KMS-11 (cell line): ENCODE data around the gene NYAP1.
"Not testable (repeated sequence)": the region's sequence is repeated elsewhere in the genome, so short reads cannot be mapped to it uniquely, and the experiment has no call there.

Experiments used
- H2AFZ ChIP-seq: fragments of 200-600 bp; sonication (generic); 2 replicates; pipeline ENCODE4 v1.6.1; 2016; ENCODE audit warnings: antibody characterized with exemption, mixed run types, low read depth
- H3K27ac ChIP-seq: fragments of 200-600 bp; sonication (generic); 2 replicates; pipeline ENCODE4 v1.6.1; 2016; ENCODE audit warnings: mild to moderate bottlenecking, mixed run types
- H3K27me3 ChIP-seq: fragments of 200-600 bp; sonication (generic); 2 replicates; pipeline ENCODE4 v1.6.1; 2017; ENCODE audit warnings: mild to moderate bottlenecking, low read depth, mixed run types, moderate library complexity; ENCODE audit not compliant: insufficient read depth
- H3K36me3 ChIP-seq: fragments of 200-600 bp; sonication (generic); 2 replicates; pipeline ENCODE4 v1.6.1; 2017; ENCODE audit warnings: mild to moderate bottlenecking, mixed run types; ENCODE audit not compliant: insufficient read depth
- H3K4me1 ChIP-seq: fragments of 200-600 bp; sonication (generic); 2 replicates; pipeline ENCODE4 v1.6.1; 2016; ENCODE audit warnings: mild to moderate bottlenecking, low read depth, mixed run types; ENCODE audit not compliant: poor library complexity, severe bottlenecking
- H3K4me2 ChIP-seq: fragments of 200-600 bp; sonication (generic); 2 replicates; pipeline ENCODE4 v1.7.0; 2016; ENCODE audit warnings: mild to moderate bottlenecking, mixed run types
- H3K4me3 ChIP-seq: fragments of 200-600 bp; sonication (generic); IDR thresholded peaks from 2 replicates; pipeline ENCODE4 v1.6.1; 2017; ENCODE audit warnings: low read depth, low read length, mixed read lengths; ENCODE audit not compliant: insufficient read depth
- H3K79me2 ChIP-seq: fragments of 200-600 bp; sonication (generic); 2 replicates; pipeline ENCODE4 v1.6.1; 2016; ENCODE audit warnings: low read depth, mixed run types; ENCODE audit not compliant: insufficient read depth
- H3K9ac ChIP-seq: fragments of 200-600 bp; sonication (generic); 2 replicates; pipeline ENCODE4 v1.6.1; 2016; ENCODE audit warnings: mild to moderate bottlenecking, mixed run types
- H4K20me1 ChIP-seq: fragments of 200-600 bp; sonication (generic); 2 replicates; pipeline ENCODE4 v1.6.1; 2016; ENCODE audit warnings: mild to moderate bottlenecking, mixed run types; ENCODE audit not compliant: insufficient read depth
- CTCF ChIP-seq: fragments of 200-600 bp; sonication (generic); conservative IDR thresholded peaks from 2 replicates; pipeline ENCODE4 v1.6.1; 2017; ENCODE audit warnings: low read depth, mild to moderate bottlenecking, antibody characterized with exemption, low read length, moderate library complexity, mixed read lengths

Gene NYAP1

GRCh38 chr7:100519580-100519979, 35.9 kb downstream of the NYAP1 start:
- Histone ChIP-seq H3K27me3 (no peaks in the 10 kb centered on the region), H3K4me1 (peaks cover 29% of the 10 kb centered on the region), H4K20me1 (no peaks in the 10 kb centered on the region), H3K79me2 (no peaks in the 10 kb centered on the region), H3K36me3 (no peaks in the 10 kb centered on the region), H3K4me2 (no peak overlapping the region), H3K27ac (no peak overlapping the region), H3K4me3 (no peak overlapping the region), H3K9ac (no peak overlapping the region), H2AFZ (no peak overlapping the region)
- no peak for TF ChIP-seq CTCF

- no peak overlapping the region for H3K4me2 ChIP-seq
- no peaks in the 10 kb centered on the region for H4K20me1 ChIP-seq
- no peak overlapping the region for H3K4me3 ChIP-seq
- H3K79me2 ChIP-seq = no peaks in the 10 kb centered on the region
- TF ChIP-seq CTCF = no peak
- H3K27me3 ChIP-seq = no peaks in the 10 kb centered on the region
- H2AFZ ChIP-seq = no peak overlapping the region
- H3K4me1 ChIP-seq = peaks cover 23% of the 10 kb centered on the region
- no peaks in the 10 kb centered on the region for H3K36me3 ChIP-seq
- H3K27ac ChIP-seq = no peak overlapping the region
- no peak overlapping the region for H3K9ac ChIP-seq
Observed at GRCh38 chr7:100520138-100520537, 36.4 kb downstream of the NYAP1 start.

GRCh38 chr7:100521076-100521475, 37.3 kb downstream of the NYAP1 start:
- H3K4me1 ChIP-seq = peaks cover 14% of the 10 kb centered on the region
- H3K4me3 ChIP-seq = no peak overlapping the region
- no peak overlapping the region for H3K9ac ChIP-seq
- no peaks in the 10 kb centered on the region for H3K27me3 ChIP-seq
- no peaks in the 10 kb centered on the region for H4K20me1 ChIP-seq
- TF ChIP-seq CTCF = no peak
- no peaks in the 10 kb centered on the region for H3K36me3 ChIP-seq
- H3K4me2 ChIP-seq = no peak overlapping the region
- H3K79me2 ChIP-seq = no peaks in the 10 kb centered on the region
- no peak overlapping the region for H3K27ac ChIP-seq
- H2AFZ ChIP-seq = no peak overlapping the region

- not testable (repeated sequence) for H2AFZ ChIP-seq, H3K27ac ChIP-seq, H3K4me1 ChIP-seq, H3K79me2 ChIP-seq, H4K20me1 ChIP-seq, H3K27me3 ChIP-seq, H3K4me2 ChIP-seq, H3K9ac ChIP-seq, H3K36me3 ChIP-seq, H3K4me3 ChIP-seq
Observed at GRCh38 chr7:100521909-100522593, 38.3 kb downstream of the NYAP1 start.

GRCh38 chr7:100523192-100523591, 39.5 kb downstream of the NYAP1 start:
- H3K4me2 ChIP-seq, H2AFZ ChIP-seq: not testable (repeated sequence)

GRCh38 chr7:100528108-100528866, 44.6 kb downstream of the NYAP1 start:
- not testable (repeated sequence) for H3K4me2 ChIP-seq, H3K27ac ChIP-seq

More at GRCh38 chr7:100523192-100523591, 39.5 kb downstream of the NYAP1 start:
- H3K79me2 ChIP-seq, H3K36me3 ChIP-seq, H3K27me3 ChIP-seq, H4K20me1 ChIP-seq, H3K4me3 ChIP-seq, H3K9ac ChIP-seq, H3K27ac ChIP-seq: not testable (repeated sequence)
- peaks cover 12% of the 10 kb centered on the region for H3K4me1 ChIP-seq

More at GRCh38 chr7:100528108-100528866, 44.6 kb downstream of the NYAP1 start:
- not testable (repeated sequence) for H4K20me1 ChIP-seq, H2AFZ ChIP-seq, H3K36me3 ChIP-seq, H3K9ac ChIP-seq, H3K79me2 ChIP-seq, H3K4me3 ChIP-seq, H3K27me3 ChIP-seq
- peaks cover 18% of the 10 kb centered on the region for H3K4me1 ChIP-seq
